ENCODE measurements around the gene KRTAP24-1. TPM values are rescaled to one million over a fixed set of nuclear protein-coding genes. Genes with fewer than 3 reads are reported as not detected.

Gene KRTAP24-1
- total RNA-seq, 1 donor from 2014 or later, result not detected

GRCh38 chr21:30240661-30241060 lies 42.1 kb downstream of the KRTAP24-1 start:
- ATAC-seq, result no peak
- intact Hi-C loops (cut with micrococcal nuclease), result no loop called here
- no peak for DNase-seq

- DNase-seq, result no peak
- intact Hi-C loops (cut with micrococcal nuclease), result no loop called here
These were observed 44.6 kb downstream of the KRTAP24-1 start for GRCh38 chr21:30238168-30238567.

GRCh38 chr21:30234643-30235042 lies 48.1 kb downstream of the KRTAP24-1 start:
- intact Hi-C loops (cut with micrococcal nuclease), result no loop called here
- ATAC-seq (no peak), DNase-seq (no peak)

More at GRCh38 chr21:30238168-30238567, 44.6 kb downstream of the KRTAP24-1 start:
- ATAC-seq, result no peak

- DNase-seq (no peak), ATAC-seq (no peak)
- intact Hi-C loops (cut with micrococcal nuclease), result no loop called here
These were observed 48.7 kb downstream of the KRTAP24-1 start for GRCh38 chr21:30234050-30234449.

GRCh38 chr21:30233228-30234020 lies 49.3 kb downstream of the KRTAP24-1 start:
- ATAC-seq (no peak), DNase-seq (no peak)
- intact Hi-C loops (cut with micrococcal nuclease), result no loop called here

- intact Hi-C loops (cut with micrococcal nuclease), result no loop called here
- ATAC-seq (no peak), DNase-seq (no peak)
These were observed 50.7 kb downstream of the KRTAP24-1 start for GRCh38 chr21:30232011-30232410.

Other genes starting within 250 kb of the KRTAP24-1 start
- gene CLDN17, start 116.1 kb downstream of the KRTAP24-1 start, total RNA-seq, result not detected
- not detected for gene CLDN8, start 66.9 kb downstream of the KRTAP24-1 start, total RNA-seq
- gene KRTAP25-1, start 6.6 kb upstream of the KRTAP24-1 start, total RNA-seq, result not detected
- not detected for gene KRTAP26-1, start 37.4 kb upstream of the KRTAP24-1 start, total RNA-seq
- not detected for gene KRTAP27-1, start 54.7 kb upstream of the KRTAP24-1 start, total RNA-seq
- not detected for gene KRTAP23-1, start 65.7 kb upstream of the KRTAP24-1 start, total RNA-seq
- gene KRTAP13-2, start 89.3 kb upstream of the KRTAP24-1 start, total RNA-seq, result not detected
- not detected for gene KRTAP13-1, start 113.1 kb upstream of the KRTAP24-1 start, total RNA-seq
- gene KRTAP13-3, start 143.0 kb upstream of the KRTAP24-1 start, total RNA-seq, result not detected
- not detected for gene KRTAP13-4, start 147.3 kb upstream of the KRTAP24-1 start, total RNA-seq
- not detected for gene KRTAP15-1, start 157.3 kb upstream of the KRTAP24-1 start, total RNA-seq
- not detected for gene KRTAP19-1, start 197.4 kb upstream of the KRTAP24-1 start, total RNA-seq
- not detected for gene KRTAP19-2, start 204.5 kb upstream of the KRTAP24-1 start, total RNA-seq
- gene KRTAP19-3, start 209.1 kb upstream of the KRTAP24-1 start, total RNA-seq, result not detected
- gene KRTAP19-4, start 214.2 kb upstream of the KRTAP24-1 start, total RNA-seq, result not detected
- gene KRTAP19-5, start 219.2 kb upstream of the KRTAP24-1 start, total RNA-seq, result not detected

Data from left ventricle myocardium superior (tissue), 1 donor.